ENCODE data around the gene FTSJ1.
"Not testable (repeated sequence)": the region's sequence is repeated elsewhere in the genome, so short reads cannot be mapped to it uniquely, and the experiment has no call there.

The FTSJ1 gene

DNA sequence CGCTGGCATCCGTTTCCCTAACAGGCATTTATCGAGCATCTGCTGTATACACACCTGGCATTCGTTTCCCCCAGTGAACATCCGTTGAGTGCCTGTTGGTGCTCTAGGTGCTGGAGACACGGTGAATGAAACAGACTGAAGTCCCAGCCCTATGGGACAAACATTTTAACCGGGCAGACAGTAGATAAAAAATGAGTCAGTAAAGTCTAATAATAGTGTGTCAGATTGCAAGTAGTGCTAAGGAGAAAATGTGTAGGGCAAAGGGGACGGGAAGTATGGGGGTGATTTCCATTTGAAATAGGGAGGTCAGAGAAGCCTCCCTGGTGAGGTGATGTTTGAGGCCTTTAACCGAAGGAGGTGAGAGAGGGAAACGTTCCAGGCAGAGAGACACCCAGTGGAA, 40.3 kb downstream of the FTSJ1 start:
- no peaks in the 10 kb centered on the region for H3K27me3 ChIP-seq (ENCODE audit: insufficient read depth, low read length)

DNA sequence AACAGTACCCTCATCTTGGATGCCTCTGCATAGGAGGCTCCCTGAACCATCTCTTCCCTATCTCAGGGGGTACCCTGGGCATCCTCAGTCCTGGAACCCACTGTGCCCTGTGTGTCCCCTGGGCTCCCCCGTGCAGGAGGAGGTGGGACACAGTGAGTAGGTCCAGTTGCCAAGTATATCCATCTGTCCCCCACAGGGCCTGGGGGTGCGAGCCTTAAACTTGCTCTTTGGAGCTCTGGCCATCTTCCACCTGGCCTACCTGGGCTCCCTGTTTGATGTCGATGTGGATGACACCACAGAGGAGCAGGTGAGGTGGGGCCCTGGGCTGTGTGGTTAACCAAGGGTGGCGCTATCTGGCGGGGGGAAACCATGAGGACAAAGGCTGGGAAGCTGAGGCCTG, 41.0 kb downstream of the FTSJ1 start:
- Histone ChIP-seq H3K27me3 (ENCODE audit: insufficient read depth, low read length) (no peaks in the 10 kb centered on the region), H3K9ac (ENCODE audit: low read depth, low read length) (no peak overlapping the region), H3K27ac (ENCODE audit: low read length) (no peak overlapping the region), H3K4me3 (ENCODE audit: low read length) (no peak overlapping the region), H3K9me3 (ENCODE audit: insufficient read depth, low read depth, low read length) (no peaks in the 10 kb centered on the region), H3K36me3 (ENCODE audit: insufficient read depth, low read depth, low read length) (no peaks in the 10 kb centered on the region), H3K4me1 (ENCODE audit: insufficient read depth, low read length) (no peaks in the 10 kb centered on the region)

More for the DNA sequence above, 40.3 kb downstream of the FTSJ1 start:
- Histone ChIP-seq H3K36me3 (ENCODE audit: insufficient read depth, low read depth, low read length) (no peaks in the 10 kb centered on the region), H3K4me1 (ENCODE audit: insufficient read depth, low read length) (no peaks in the 10 kb centered on the region), H3K9ac (ENCODE audit: low read depth, low read length) (no peak overlapping the region), H3K9me3 (ENCODE audit: insufficient read depth, low read depth, low read length) (no peaks in the 10 kb centered on the region), H3K4me3 (ENCODE audit: low read length) (no peak overlapping the region), H3K27ac (ENCODE audit: low read length) (no peak overlapping the region)

DNA sequence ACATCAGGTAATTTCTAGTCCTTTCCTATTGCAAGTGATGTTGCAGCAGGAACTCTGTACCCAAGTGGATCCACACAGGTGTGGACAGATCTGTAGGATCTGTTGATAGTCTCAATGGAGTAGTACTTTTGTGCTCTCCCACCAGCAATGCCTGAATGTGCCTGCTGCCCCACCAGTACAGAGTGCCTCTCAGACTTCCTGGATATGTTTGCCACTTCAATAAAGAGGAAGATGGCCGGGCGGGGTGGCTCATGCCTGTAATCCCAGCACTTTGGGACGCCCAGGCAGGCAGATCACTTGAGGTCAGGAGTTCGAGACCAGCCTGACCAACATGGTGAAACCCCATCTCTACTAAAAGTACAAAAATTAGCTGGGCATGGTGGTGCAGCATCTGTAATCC, 43.5 kb downstream of the FTSJ1 start:
- H3K36me3 ChIP-seq (ENCODE audit: insufficient read depth, low read depth, low read length); H3K4me3 ChIP-seq (ENCODE audit: low read length); H3K27me3 ChIP-seq (ENCODE audit: insufficient read depth, low read length); H3K4me1 ChIP-seq (ENCODE audit: insufficient read depth, low read length); H3K27ac ChIP-seq (ENCODE audit: low read length); H3K9ac ChIP-seq (ENCODE audit: low read depth, low read length); H3K9me3 ChIP-seq (ENCODE audit: insufficient read depth, low read depth, low read length): not testable (repeated sequence)

DNA sequence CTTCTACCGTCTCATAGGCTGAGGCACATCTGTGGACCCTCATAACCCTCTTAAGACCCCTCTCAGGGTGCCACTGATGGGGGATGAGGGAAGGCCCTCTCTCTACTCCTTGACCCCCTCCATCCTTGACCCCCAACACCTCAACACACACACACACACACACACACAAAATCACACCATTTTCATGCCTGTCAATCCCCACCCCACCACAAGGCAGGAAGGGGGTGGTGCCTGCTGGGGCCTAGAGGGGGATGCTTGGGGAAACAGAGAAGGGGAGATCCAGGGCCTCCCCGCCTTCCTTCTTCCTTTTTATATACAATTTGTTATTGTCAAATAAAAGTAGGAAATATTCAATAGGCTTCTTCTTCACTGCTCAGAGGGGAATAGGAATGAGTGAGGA, 44.5 kb downstream of the FTSJ1 start:
- peaks cover 13% of the 10 kb centered on the region; the same call in 1 of the 2 replicates for H3K36me3 ChIP-seq (ENCODE audit: insufficient read depth, low read depth, low read length)
- no peaks in the 10 kb centered on the region for H3K27me3 ChIP-seq (ENCODE audit: insufficient read depth, low read length)
- H3K27ac ChIP-seq (ENCODE audit: low read length): no peak overlapping the region
- no peaks in the 10 kb centered on the region for H3K9me3 ChIP-seq (ENCODE audit: insufficient read depth, low read depth, low read length)
- no peak overlapping the region for H3K4me3 ChIP-seq (ENCODE audit: low read length)
- H3K4me1 ChIP-seq (ENCODE audit: insufficient read depth, low read length): no peaks in the 10 kb centered on the region
- H3K9ac ChIP-seq (ENCODE audit: low read depth, low read length): no peak overlapping the region; the same call in 1 of the 2 replicates

DNA sequence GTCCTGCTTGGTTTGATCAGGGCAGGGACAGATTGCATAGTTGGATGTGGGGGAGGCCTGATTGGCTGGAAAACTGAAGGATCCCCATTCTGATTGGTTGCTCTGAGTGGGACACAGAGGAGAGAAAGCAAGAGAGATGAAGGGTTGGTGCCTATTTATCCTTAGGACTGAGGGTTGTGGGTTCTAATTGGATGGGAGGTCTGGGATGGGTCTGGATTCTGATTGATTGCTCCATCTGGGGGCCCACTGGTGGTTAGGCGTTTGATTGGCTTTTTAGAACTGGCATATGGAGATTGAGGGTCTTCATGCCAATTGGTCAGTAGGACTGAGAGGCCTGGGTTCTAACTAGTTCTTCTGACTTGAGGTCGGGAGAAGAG, 45.0 kb downstream of the FTSJ1 start:
- Histone ChIP-seq H3K9me3 (ENCODE audit: insufficient read depth, low read depth, low read length) (no peaks in the 10 kb centered on the region), H3K4me1 (ENCODE audit: insufficient read depth, low read length) (no peaks in the 10 kb centered on the region), H3K27me3 (ENCODE audit: insufficient read depth, low read length) (no peaks in the 10 kb centered on the region), H3K9ac (ENCODE audit: low read depth, low read length) (peak overlapping the region; percentile 94; the same call in 1 of the 2 replicates), H3K4me3 (ENCODE audit: low read length) (peak overlapping the region; percentile 97), H3K36me3 (ENCODE audit: insufficient read depth, low read depth, low read length) (peaks cover 16% of the 10 kb centered on the region; the same call in 1 of the 2 replicates), H3K27ac (ENCODE audit: low read length) (peak overlapping the region; percentile 93)

DNA sequence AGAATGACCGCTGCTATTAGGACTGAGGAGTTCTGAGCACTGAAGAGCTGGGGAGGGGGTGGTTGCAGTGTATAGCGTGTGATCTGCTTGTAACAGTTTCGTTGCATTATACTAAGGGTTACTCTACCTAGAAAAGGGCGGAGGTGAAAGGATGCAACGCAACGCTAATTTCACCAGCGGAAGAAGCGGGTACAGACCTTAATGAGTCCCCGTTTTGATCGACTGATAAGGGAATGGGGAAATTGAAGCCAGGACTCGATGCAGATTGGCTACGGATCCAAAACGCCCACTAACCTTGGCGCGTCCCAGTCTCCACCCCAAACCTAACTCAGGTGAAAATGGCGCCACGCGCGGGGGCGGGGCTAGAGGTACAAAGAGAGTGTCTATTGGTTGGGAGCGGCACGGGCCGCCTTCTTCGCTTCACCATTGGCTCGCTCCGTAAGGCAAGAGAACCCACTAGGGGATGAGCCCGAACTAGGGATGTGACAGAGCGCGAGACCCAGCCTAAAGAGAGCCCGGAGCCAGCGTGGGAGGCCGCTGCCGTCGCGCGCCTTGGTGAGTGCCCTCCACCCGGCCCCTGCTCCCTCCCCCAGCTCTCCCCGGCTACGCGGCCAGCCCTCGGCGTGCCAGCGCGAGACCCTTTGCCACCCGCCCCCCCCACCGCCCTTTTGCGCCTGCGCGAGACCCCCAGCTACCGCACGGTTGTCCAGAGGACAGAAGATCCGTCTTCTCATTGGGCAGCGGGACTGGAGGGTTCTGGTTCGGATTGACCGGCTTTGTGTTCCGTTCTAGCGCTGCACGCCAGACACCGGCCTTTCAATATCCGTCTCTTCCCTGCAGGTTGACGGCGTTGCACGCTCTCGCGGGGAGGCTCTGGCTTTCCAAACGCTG, 45.6 kb downstream of the FTSJ1 start, which contains the start of gene EBP:
Gene EBP, plus strand, starts transcription at position 456 of the 891 bp plus-strand sequence. CDS start 1,964 bp downstream, outside the sequence.
- Histone ChIP-seq H3K4me3 (ENCODE audit: low read length) (peak within 1 kb of the TSS; percentile 97), H3K9ac (ENCODE audit: low read depth, low read length) (peak within 1 kb of the TSS; percentile 94), H3K36me3 (ENCODE audit: insufficient read depth, low read depth, low read length) (peaks cover 23% of the 10 kb centered on the region; the same call in 1 of the 2 replicates), H3K9me3 (ENCODE audit: insufficient read depth, low read depth, low read length) (no peaks in the 10 kb centered on the region), H3K4me1 (ENCODE audit: insufficient read depth, low read length) (no peaks in the 10 kb centered on the region), H3K27me3 (ENCODE audit: insufficient read depth, low read length) (no peaks in the 10 kb centered on the region), H3K27ac (ENCODE audit: low read length) (peak within 1 kb of the TSS; percentile 93)

DNA sequence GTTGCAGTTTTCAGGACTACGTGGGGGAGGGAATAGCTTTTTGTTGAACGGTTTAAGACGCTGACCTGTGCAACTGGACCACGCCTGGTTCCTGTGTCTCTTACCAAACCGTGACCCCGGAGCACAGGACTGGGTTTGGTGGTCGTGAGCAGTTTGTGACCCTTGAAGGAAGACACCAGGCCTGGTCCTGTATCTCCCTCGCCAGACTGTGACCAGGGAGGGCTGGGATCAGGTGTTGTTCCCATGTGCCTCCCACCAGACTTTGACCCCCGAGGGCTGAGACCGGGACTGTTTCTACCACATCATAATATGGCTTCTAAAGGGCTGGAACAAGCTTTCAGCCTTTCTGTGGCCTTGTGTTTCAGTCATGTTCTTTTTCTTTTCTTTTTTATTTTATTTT, 46.3 kb downstream of the FTSJ1 start:
- Histone ChIP-seq H3K4me3 (ENCODE audit: low read length) (peak overlapping the region; percentile 97), H3K4me1 (ENCODE audit: insufficient read depth, low read length) (no peaks in the 10 kb centered on the region), H3K27ac (ENCODE audit: low read length) (peak overlapping the region; percentile 39), H3K9ac (ENCODE audit: low read depth, low read length) (peak overlapping the region; percentile 94), H3K36me3 (ENCODE audit: insufficient read depth, low read depth, low read length) (peaks cover 30% of the 10 kb centered on the region; the same call in 1 of the 2 replicates), H3K9me3 (ENCODE audit: insufficient read depth, low read depth, low read length) (no peaks in the 10 kb centered on the region), H3K27me3 (ENCODE audit: insufficient read depth, low read length) (no peaks in the 10 kb centered on the region)

DNA sequence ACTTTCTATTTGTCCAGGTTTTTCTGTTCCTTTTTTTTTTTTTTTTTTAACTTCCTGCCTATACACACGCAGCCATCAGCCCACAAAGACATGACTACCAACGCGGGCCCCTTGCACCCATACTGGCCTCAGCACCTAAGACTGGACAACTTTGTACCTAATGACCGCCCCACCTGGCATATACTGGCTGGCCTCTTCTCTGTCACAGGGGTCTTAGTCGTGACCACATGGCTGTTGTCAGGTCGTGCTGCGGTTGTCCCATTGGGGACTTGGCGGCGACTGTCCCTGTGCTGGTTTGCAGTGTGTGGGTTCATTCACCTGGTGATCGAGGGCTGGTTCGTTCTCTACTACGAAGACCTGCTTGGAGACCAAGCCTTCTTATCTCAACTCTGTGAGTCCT, 47.7 kb downstream of the FTSJ1 start:
- H3K27ac ChIP-seq (ENCODE audit: low read length): no peak overlapping the region
- H3K9me3 ChIP-seq (ENCODE audit: insufficient read depth, low read depth, low read length): no peaks in the 10 kb centered on the region
- no peaks in the 10 kb centered on the region for H3K4me1 ChIP-seq (ENCODE audit: insufficient read depth, low read length)
- H3K4me3 ChIP-seq (ENCODE audit: low read length): no peak overlapping the region
- no peaks in the 10 kb centered on the region for H3K27me3 ChIP-seq (ENCODE audit: insufficient read depth, low read length)
- peaks cover 44% of the 10 kb centered on the region for H3K36me3 ChIP-seq (ENCODE audit: insufficient read depth, low read depth, low read length)
- H3K9ac ChIP-seq (ENCODE audit: low read depth, low read length): no peak overlapping the region

DNA sequence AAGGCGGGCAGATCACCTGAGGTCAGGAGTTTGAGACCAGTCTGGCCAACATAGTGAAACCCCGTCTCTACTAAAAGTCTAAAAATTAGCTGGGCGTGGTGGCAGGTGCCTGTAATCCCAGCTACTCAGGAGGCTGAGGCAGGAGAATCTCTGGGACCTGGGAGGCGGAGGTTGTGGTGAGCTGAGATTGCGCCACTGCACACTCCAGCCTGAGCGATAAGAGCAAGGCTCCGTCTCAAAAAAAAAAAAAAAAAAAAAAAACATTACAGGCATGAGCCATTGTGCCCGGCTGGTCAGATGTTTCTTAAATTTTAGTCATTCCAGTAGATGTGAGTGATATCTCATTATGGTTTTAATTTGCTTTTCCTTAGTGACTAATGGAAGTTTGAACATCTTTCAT, 49.9 kb downstream of the FTSJ1 start:
- not testable (repeated sequence) for H3K4me1 ChIP-seq (ENCODE audit: insufficient read depth, low read length); H3K4me3 ChIP-seq (ENCODE audit: low read length); H3K9me3 ChIP-seq (ENCODE audit: insufficient read depth, low read depth, low read length); H3K9ac ChIP-seq (ENCODE audit: low read depth, low read length); H3K27ac ChIP-seq (ENCODE audit: low read length); H3K27me3 ChIP-seq (ENCODE audit: insufficient read depth, low read length)
- peaks cover 46% of the 10 kb centered on the region for H3K36me3 ChIP-seq (ENCODE audit: insufficient read depth, low read depth, low read length)

DNA sequence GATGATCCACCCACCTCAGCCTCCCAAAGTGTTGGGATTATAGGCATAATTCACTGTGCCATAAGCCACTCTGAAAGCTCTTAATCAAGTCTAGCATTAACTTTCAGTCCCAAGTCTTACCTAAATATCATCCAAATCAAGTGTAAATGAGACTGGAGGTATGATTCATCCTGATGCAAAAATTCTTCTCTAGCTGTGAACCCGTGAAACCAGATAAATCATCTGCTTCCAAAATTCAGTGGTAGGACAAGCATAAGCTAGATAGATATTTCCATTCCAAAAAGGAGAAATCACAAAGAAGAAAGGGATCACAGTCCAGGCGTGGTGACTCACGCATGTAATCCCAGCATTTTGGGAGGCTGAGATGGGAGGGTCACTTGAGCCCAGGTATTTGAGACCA, 54.7 kb downstream of the FTSJ1 start:
- Histone ChIP-seq H3K27me3 (ENCODE audit: insufficient read depth, low read length) (no peaks in the 10 kb centered on the region), H3K9me3 (ENCODE audit: insufficient read depth, low read depth, low read length) (no peaks in the 10 kb centered on the region), H3K4me3 (ENCODE audit: low read length) (no peak overlapping the region), H3K4me1 (ENCODE audit: insufficient read depth, low read length) (no peaks in the 10 kb centered on the region), H3K27ac (ENCODE audit: low read length) (no peak overlapping the region), H3K9ac (ENCODE audit: low read depth, low read length) (no peak overlapping the region), H3K36me3 (ENCODE audit: insufficient read depth, low read depth, low read length) (peaks cover 32% of the 10 kb centered on the region)

DNA sequence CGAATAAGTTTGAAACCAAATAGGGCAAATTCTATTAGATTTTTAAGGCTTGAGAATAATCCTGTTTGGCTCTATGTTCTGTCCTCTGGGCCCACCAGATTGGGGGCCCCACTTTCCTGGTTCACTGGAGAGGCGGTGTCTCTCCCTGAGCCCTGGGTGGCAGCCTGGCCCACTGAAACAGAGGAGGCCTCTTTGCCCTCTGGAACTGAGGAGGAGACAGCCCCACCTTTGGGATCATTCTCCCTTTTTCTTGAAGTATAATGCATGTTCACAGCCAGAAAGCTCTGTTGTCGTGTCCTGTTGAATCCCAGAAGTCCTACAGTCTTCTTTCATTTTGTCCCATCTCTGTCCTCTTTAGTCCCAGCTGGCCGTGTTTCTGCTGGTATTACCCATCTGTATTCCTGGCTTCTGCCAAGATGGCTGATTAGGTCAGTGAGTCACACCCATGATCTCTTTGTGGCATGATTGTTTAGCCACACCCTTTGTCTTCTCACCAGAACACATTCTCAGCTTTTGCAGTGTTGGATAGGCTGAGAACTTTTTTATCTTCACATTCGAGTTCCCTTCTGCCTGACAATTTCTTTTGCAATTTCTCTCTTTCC, 55.5 kb downstream of the FTSJ1 start:
- Histone ChIP-seq H3K27ac (ENCODE audit: low read length) (no peak overlapping the region), H3K9me3 (ENCODE audit: insufficient read depth, low read depth, low read length) (no peaks in the 10 kb centered on the region), H3K4me1 (ENCODE audit: insufficient read depth, low read length) (no peaks in the 10 kb centered on the region), H3K27me3 (ENCODE audit: insufficient read depth, low read length) (no peaks in the 10 kb centered on the region), H3K9ac (ENCODE audit: low read depth, low read length) (no peak overlapping the region), H3K4me3 (ENCODE audit: low read length) (no peak overlapping the region), H3K36me3 (ENCODE audit: insufficient read depth, low read depth, low read length) (peaks cover 25% of the 10 kb centered on the region)

DNA sequence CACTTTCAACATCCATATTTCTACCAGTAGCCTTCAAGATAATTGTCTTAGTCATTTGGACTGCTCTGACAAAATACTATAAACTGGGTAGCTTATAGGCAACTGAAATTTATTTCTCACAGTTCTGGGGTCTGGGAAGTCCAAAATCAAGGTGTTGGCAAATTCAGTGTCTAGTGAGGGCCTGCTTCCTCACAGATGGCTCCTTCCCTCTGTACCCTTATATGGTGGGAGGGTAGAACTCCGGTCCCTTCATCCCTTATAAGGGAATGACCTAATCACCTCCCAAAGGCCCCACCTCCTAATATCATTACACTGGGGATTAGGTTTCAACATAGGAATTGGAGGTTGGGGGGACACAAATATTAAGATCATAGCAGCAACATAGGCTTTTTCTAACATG, 56.2 kb downstream of the FTSJ1 start:
- H3K4me1 ChIP-seq (ENCODE audit: insufficient read depth, low read length): no peaks in the 10 kb centered on the region
- no peaks in the 10 kb centered on the region for H3K9me3 ChIP-seq (ENCODE audit: insufficient read depth, low read depth, low read length)
- 0 out of 2 replicates have a peak overlapping the region, but pooled peaks have one; percentile 37 for H3K9ac ChIP-seq (ENCODE audit: low read depth, low read length)
- no peak overlapping the region for H3K27ac ChIP-seq (ENCODE audit: low read length)
- H3K4me3 ChIP-seq (ENCODE audit: low read length): no peak overlapping the region
- peaks cover 18% of the 10 kb centered on the region for H3K36me3 ChIP-seq (ENCODE audit: insufficient read depth, low read depth, low read length)
- no peaks in the 10 kb centered on the region for H3K27me3 ChIP-seq (ENCODE audit: insufficient read depth, low read length)
